ENCODE data around the gene C11orf24. TPM values are rescaled to one million over a fixed set of nuclear protein-coding genes. Genes with fewer than 3 reads are reported as not detected.

C11orf24 gene
- total and polyA plus RNA-seq, 2 of the 4 experiments (the other 2 are of a cell fraction) = 42.5 to 135 TPM

- H3K27ac ChIP-seq (ENCODE audit: insufficient read depth, low read length) = no peak overlapping the region
- H2AK9ac ChIP-seq (replicated peaks; ENCODE audit: low read depth, low read length, poor library complexity) = no peak overlapping the region
- DNase-seq (no peak), ATAC-seq (ENCODE audit: low read depth) (no peak)
- H3K9me3 ChIP-seq (ENCODE audit: control insufficient read depth, insufficient read depth, low read length) = no peaks in the 10 kb centered on the region
- H3K4ac ChIP-seq (ENCODE audit: low read depth, low read length) = no peak overlapping the region
- intact Hi-C loops (cut with micrococcal nuclease) (no loop called here), in situ Hi-C loops (cut with MboI; ENCODE audit: low sequenced_read_pairs) (loop anchor here (5.0 kb wide), 1 partner anchor 188 kb away; no protein-coding TSS in a partner anchor), dilution Hi-C loops (cut with HindIII; ENCODE audit: low sequenced_read_pairs, unreplicated experiment) (no loop called here)
- no peak overlapping the region for H2AK5ac ChIP-seq (ENCODE audit: low read depth, low read length)
- no peaks in the 10 kb centered on the region; the same call in 1 of the 2 replicates for H3K4me1 ChIP-seq (ENCODE audit: control insufficient read depth, insufficient read depth, low read length)
- H4K91ac ChIP-seq (ENCODE audit: insufficient read depth, low read depth, low read length) = no peak overlapping the region
- peaks cover 68% of the 10 kb centered on the region for H3K36me3 ChIP-seq (ENCODE audit: control insufficient read depth, insufficient read depth, low read length)
- H4K20me1 ChIP-seq (ENCODE audit: insufficient read depth, low read length) = peaks cover 63% of the 10 kb centered on the region
- H3K9ac ChIP-seq (ENCODE audit: low read depth, low read length) = no peak overlapping the region
- no peak overlapping the region for H4K5ac ChIP-seq (ENCODE audit: low read depth, low read length)
- H3K9me1 ChIP-seq (ENCODE audit: insufficient read depth, low read length) = peaks cover 30% of the 10 kb centered on the region
- no peaks in the 10 kb centered on the region for H3K27me3 ChIP-seq (ENCODE audit: control insufficient read depth, insufficient read depth, low read length)
- H2BK5ac ChIP-seq (ENCODE audit: low read depth, low read length, poor library complexity, severe bottlenecking) = peak overlapping the region; percentile 11
- TF ChIP-seq MAFK (IDR thresholded peaks at IDR 0.05; ENCODE audit: low read depth, low read length) (no peak), BHLHE40 (IDR thresholded peaks at IDR 0.05; ENCODE audit: low read depth, low read length) (no peak), RFX5 (IDR thresholded peaks at IDR 0.05; ENCODE audit: low read depth, low read length) (no peak), RCOR1 (IDR thresholded peaks at IDR 0.05; ENCODE audit: insufficient replicate concordance, low read length) (no peak), ELK1 (IDR thresholded peaks at IDR 0.05; ENCODE audit: borderline replicate concordance, low read depth, low read length) (no peak), CHD1 (IDR thresholded peaks at IDR 0.05; ENCODE audit: low read depth, low read length) (no peak), USF2 (IDR thresholded peaks at IDR 0.05; ENCODE audit: low read depth, low read length) (no peak), CEBPB (IDR thresholded peaks at IDR 0.05; ENCODE audit: low read depth, low read length) (no peak)
- no peak overlapping the region for H4K8ac ChIP-seq (ENCODE audit: low read depth in 2 of 2, low read length in 2 of 2)
- no peak overlapping the region for H2BK15ac ChIP-seq (ENCODE audit: low read depth, low read length)
- 90% methylated on average over 1 of the region's 1 CpG; no CpG with 5 or more reads in 1 of the 2 experiments for WGBS, 2 experiments (ENCODE audit: extremely low coverage in 2 of 2, insufficient read length in 1 of 2)
- no peak overlapping the region for H3K18ac ChIP-seq (ENCODE audit: low read depth, low read length)
- H3K4me3 ChIP-seq (ENCODE audit: insufficient read depth, low read depth, low read length) = no peak overlapping the region
- H3K56ac ChIP-seq (ENCODE audit: extremely low read depth, insufficient read depth, low read length) = no peak overlapping the region
- ChIA-PET CTCF (no interaction called here), POLR2A (ENCODE audit: unreplicated experiment) (no interaction called here)
- H2BK120ac ChIP-seq (ENCODE audit: low read depth, low read length) = no peak overlapping the region
- no peak overlapping the region for H3K14ac ChIP-seq (replicated peaks; ENCODE audit: low read depth, low read length)
- no peak overlapping the region for H2BK20ac ChIP-seq (ENCODE audit: low read depth, low read length)
- no TSS peak for BruUV-seq (replicated peaks)
- no peak overlapping the region for H3K4me2 ChIP-seq (ENCODE audit: low read depth, low read length)
- H2AFZ ChIP-seq (replicated peaks; ENCODE audit: low read length, poor library complexity) = no peak overlapping the region
- no peak overlapping the region for H3K23ac ChIP-seq (ENCODE audit: low read depth, low read length)
- H3K79me1 ChIP-seq (ENCODE audit: low read depth in 1 of 2, low read length in 2 of 2) = peaks cover 23 to 63% of the 10 kb centered on the region in 2 experiments
Observed at GRCh38 chr11:68264244-68264643, 7.5 kb downstream of the C11orf24 start.
